Kidney (tissue), 14 donors: ENCODE data around the gene TSC22D3. TPM values are rescaled to one million over a fixed set of nuclear protein-coding genes. Genes with fewer than 3 reads are reported as not detected.

Source experiments
- DNase-seq, 5 donors: peaks; one replicate each; pipeline ENCODE4 v3.0.0-alpha.2; 2013 to 2020
- FAIRE-seq: peaks from 2 replicates; lab custom pipeline; 2012; peaks lifted over from hg19 to GRCh38; lab: Jason Lieb, UNC
- H3K27ac ChIP-seq, 2 donors: one replicate each; pipeline ENCODE4 v1.7.0; 2013; ENCODE audit warnings: low read depth in 2 of 2, low read length in 2 of 2, inconsistent platforms in 1 of 2
- H3K27me3 ChIP-seq: one replicate; pipeline ENCODE4 v1.7.1; 2013; ENCODE audit warnings: low read length, inconsistent platforms; ENCODE audit not compliant: control insufficient read depth, insufficient read depth
- H3K36me3 ChIP-seq, 3 donors: one replicate each; pipeline versions ENCODE4 v1.7.0 to v1.7.1; 2013; ENCODE audit warnings: low read length in 3 of 3, control low read depth in 1 of 3, inconsistent platforms in 1 of 3; ENCODE audit not compliant: insufficient read depth in 3 of 3, control insufficient read depth in 2 of 3
- H3K4me1 ChIP-seq, 3 donors: one replicate each; pipeline versions ENCODE4 v1.7.0 to v1.7.1; 2013; ENCODE audit warnings: low read length in 3 of 3, inconsistent platforms in 1 of 3, low read depth in 1 of 3; ENCODE audit not compliant: control insufficient read depth in 2 of 3, insufficient read depth in 2 of 3
- H3K4me3 ChIP-seq, 3 donors: one replicate each; pipeline versions ENCODE4 v1.7.0 to v1.8.1; 2013; ENCODE audit warnings: low read length in 3 of 3, control low read depth in 1 of 3, inconsistent platforms in 1 of 3
- H3K9ac ChIP-seq, 3 donors: one replicate each; pipeline versions ENCODE4 v1.7.0 to v1.7.1; 2013; ENCODE audit warnings: low read length in 3 of 3, control low read depth in 1 of 3, inconsistent platforms in 1 of 3
- H3K9me3 ChIP-seq, 3 donors: one replicate each; pipeline versions ENCODE4 v1.7.0 to v1.7.1; 2013; ENCODE audit warnings: low read length in 3 of 3, control low read depth in 1 of 3, inconsistent platforms in 1 of 3; ENCODE audit not compliant: control insufficient read depth in 2 of 3, insufficient read depth in 1 of 3
- intact Hi-C: fragments of 100-400 bp; cut with DNase I; formaldehyde crosslinking; loops from one replicate; pipeline ENCODE4 v1.11.1; 2022
- polyA plus RNA-seq: library from polyadenylated mRNA; stranded (reverse); fragments of 350-450 nt; fragmentation: Illumina TruSeq; extraction: RNeasy Lipid Tissue Mini Kit (QIAGEN cat#74804); gene quantifications from one replicate; pipeline ENCODE4 v1.2.3, GENCODE V29; 2014; ENCODE audit warnings: low read depth, low replicate concordance; ENCODE audit not compliant: insufficient read depth
- total RNA-seq: library from RNA; stranded (reverse); fragmentation: NEBNext Ultra II Directional; extraction: Animal tissue kit (Norgen Biotek cat#: 25700); gene quantifications from one replicate; pipeline ENCODE4 v1.2.1, GENCODE V29; 2021
- TF ChIP-seq, protein P1 (sequence below): IDR thresholded peaks from 3 replicates; pipeline ENCODE4 v1.5.1; 2012; ENCODE audit warnings: mild to moderate bottlenecking, moderate library complexity, borderline replicate concordance; ENCODE audit not compliant: insufficient read depth; ENCODE audit errors: extremely low read depth
- donor health status: control.
- donor health status: control.
- donor health status: control.
- donor health status: control.
- donor health status: control.
- donor health status: DM: yes; HTN: yes; CAD: no.
- donor health status: Normal renal cell carcinoma (clear cell type).

Gene TSC22D3
- total and polyA plus RNA-seq, 2 donors from 2014 or later = 160 to 320 TPM

GRCh38 chrX:107715331-107716117 lies 60.1 kb downstream of the TSC22D3 start:
- DNase-seq (no peak), FAIRE-seq (no peak)
- intact Hi-C loops = no loop called here
- H3K9me3 ChIP-seq = no peaks in the 10 kb centered on the region
- H3K9ac ChIP-seq = peak overlapping the region; percentile 71 to 93 (median 85)
- TF ChIP-seq, protein P1, sequence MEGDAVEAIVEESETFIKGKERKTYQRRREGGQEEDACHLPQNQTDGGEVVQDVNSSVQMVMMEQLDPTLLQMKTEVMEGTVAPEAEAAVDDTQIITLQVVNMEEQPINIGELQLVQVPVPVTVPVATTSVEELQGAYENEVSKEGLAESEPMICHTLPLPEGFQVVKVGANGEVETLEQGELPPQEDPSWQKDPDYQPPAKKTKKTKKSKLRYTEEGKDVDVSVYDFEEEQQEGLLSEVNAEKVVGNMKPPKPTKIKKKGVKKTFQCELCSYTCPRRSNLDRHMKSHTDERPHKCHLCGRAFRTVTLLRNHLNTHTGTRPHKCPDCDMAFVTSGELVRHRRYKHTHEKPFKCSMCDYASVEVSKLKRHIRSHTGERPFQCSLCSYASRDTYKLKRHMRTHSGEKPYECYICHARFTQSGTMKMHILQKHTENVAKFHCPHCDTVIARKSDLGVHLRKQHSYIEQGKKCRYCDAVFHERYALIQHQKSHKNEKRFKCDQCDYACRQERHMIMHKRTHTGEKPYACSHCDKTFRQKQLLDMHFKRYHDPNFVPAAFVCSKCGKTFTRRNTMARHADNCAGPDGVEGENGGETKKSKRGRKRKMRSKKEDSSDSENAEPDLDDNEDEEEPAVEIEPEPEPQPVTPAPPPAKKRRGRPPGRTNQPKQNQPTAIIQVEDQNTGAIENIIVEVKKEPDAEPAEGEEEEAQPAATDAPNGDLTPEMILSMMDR = no peak
- peaks cover 0 to 19% (median 15%) of the 10 kb centered on the region in 3 donors for H3K4me1 ChIP-seq
- peak overlapping the region; percentile 78 to 97 (median 89) for H3K4me3 ChIP-seq
- peaks cover 2% of the 10 kb centered on the region for H3K27me3 ChIP-seq
- peak overlapping the region; percentile 88 to 94 for H3K27ac ChIP-seq
- peaks cover 0 to 19% (median 12%) of the 10 kb centered on the region in 3 donors for H3K36me3 ChIP-seq

DNA sequence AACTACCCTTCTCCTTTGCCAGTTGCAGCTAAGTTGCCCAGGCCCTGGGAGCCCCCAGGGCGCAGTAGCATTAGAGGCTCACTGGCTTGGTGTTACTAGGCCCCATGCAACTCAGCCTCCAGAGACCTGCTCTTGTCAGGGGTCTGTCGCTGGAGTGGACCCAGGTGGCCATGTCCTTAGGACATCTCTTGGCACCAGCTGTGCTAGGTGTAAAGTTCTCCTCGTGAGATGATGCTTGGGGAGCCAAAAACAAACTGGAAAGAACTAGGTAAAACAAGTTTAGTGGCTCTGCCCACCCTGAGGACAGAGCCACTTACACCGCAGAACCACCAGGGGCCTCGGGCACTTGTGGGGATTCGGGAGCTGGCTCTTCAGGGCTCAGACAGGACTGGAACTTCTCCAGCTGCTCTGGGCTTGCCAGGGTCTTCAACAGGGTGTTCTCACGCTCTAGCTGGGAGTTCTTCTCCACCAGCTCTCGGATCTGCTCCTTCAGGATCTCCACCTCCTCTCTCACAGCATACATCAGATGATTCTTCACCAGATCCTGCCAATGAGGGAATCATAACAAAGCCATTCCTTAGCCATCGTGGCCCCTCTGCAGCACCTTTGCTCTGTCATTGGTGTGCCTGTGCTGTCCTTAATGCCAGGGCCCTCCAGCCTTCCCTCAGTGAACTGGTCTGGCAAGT lies 61.2 kb downstream of the TSC22D3 start:
- Histone ChIP-seq H3K9ac (peak overlapping the region in 2 of 3 donors; percentile 48 to 93), H3K4me3 (peak overlapping the region in 2 of 3 donors; percentile 89 to 97), H3K36me3 (peaks cover 0 to 19% (median 12%) of the 10 kb centered on the region in 3 donors), H3K27ac (peak overlapping the region; percentile 88 to 94), H3K4me1 (peaks cover 0 to 19% (median 15%) of the 10 kb centered on the region in 3 donors), H3K9me3 (no peaks in the 10 kb centered on the region), H3K27me3 (peaks cover 2% of the 10 kb centered on the region)
- intact Hi-C loops = no loop called here
- TF ChIP-seq, protein P1 = no peak
- FAIRE-seq = no peak
- peak in 1 of 5 donors; percentile 24 for DNase-seq

DNA sequence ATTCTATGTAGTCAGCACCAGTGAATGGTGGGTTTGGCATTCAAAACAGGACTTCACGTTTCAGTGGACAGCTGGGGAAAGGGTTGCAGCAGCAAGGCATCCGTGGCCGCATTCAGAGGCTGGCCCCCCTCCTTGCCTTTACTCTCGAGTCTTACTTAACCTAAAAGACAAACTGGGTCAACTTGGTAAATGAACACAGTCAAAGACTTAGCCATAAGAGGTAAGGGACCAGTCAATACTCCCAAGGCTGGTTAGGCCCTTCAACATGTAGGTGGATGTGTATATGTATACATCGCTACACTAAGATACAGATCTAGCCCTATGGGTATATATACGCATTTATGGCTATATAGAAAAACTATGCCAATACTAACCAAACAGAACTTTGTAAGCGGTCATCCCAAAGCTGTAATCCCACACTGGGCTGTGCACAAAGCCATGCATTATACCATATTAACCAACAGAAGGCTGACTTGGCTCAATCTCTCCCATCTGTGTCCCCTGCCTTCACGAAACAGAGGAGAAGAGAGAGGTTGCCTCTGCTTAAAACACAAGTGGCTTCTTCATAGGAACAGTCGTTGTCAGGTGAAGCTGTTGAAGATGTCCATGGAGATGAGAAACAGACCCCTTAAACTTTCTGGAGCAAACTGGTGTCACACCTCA lies 61.9 kb downstream of the TSC22D3 start:
- Histone ChIP-seq H3K27ac (peak overlapping the region; percentile 25 to 88), H3K9ac (peak overlapping the region in 2 of 3 donors; percentile 32 to 93), H3K4me3 (peak overlapping the region in 2 of 3 donors; percentile 89 to 97), H3K4me1 (peaks cover 0 to 19% (median 15%) of the 10 kb centered on the region in 3 donors), H3K27me3 (peaks cover 2% of the 10 kb centered on the region), H3K36me3 (peaks cover 0 to 19% (median 12%) of the 10 kb centered on the region in 3 donors), H3K9me3 (no peaks in the 10 kb centered on the region)
- intact Hi-C loops = no loop called here
- DNase-seq = peak in 1 of 5 donors; percentile 14
- FAIRE-seq = no peak
- TF ChIP-seq, protein P1 = no peak
